Activated CD8-positive, alpha-beta T cell treated with anti-CD3 and anti-CD28 coated beads for 36 hours (primary cell): ENCODE data around the gene HACD1. TPM values are rescaled to one million over a fixed set of nuclear protein-coding genes. Genes with fewer than 3 reads are reported as not detected.

Experiments
- ATAC-seq: fragments of 200-7000 bp; cut with Tn5 transposase; one replicate; pipeline ENCODE4 v1.10.0; 2021; ENCODE audit warnings: mild to moderate bottlenecking, moderate library complexity
- CTCF ChIA-PET: fragments of 350-600 bp; sonication (Branson Sonifier 250); formaldehyde crosslinking; loops from one replicate; lab custom pipeline; 2021; ENCODE audit warnings: antibody characterized with exemption; lab: Charles Lee
- POLR2A ChIA-PET: fragments of 350-600 bp; sonication (Branson Sonifier 250); formaldehyde crosslinking; loops from one replicate; lab custom pipeline; 2021; ENCODE audit warnings: antibody characterized with exemption; lab: Charles Lee
- DNase-seq: peaks from one replicate; pipeline ENCODE4 v3.0.0-alpha.2; 2020
- H3K27ac Mint-ChIP-seq: one replicate; pipeline ENCODE4 v1.8.0; 2021; ENCODE audit warnings: mild to moderate bottlenecking, mixed read lengths
- H3K27me3 Mint-ChIP-seq: one replicate; pipeline ENCODE4 v1.8.0; 2021; ENCODE audit warnings: mixed read lengths
- H3K36me3 Mint-ChIP-seq: one replicate; pipeline ENCODE4 v1.8.0; 2021; ENCODE audit warnings: low read depth, mixed read lengths
- H3K4me1 Mint-ChIP-seq: one replicate; pipeline ENCODE4 v1.8.0; 2021; ENCODE audit warnings: low read depth, mixed read lengths
- H3K4me3 Mint-ChIP-seq: one replicate; pipeline ENCODE4 v1.8.0; 2021; ENCODE audit warnings: mild to moderate bottlenecking, moderate library complexity, mixed read lengths
- H3K9me3 Mint-ChIP-seq: one replicate; pipeline ENCODE4 v1.8.0; 2021; ENCODE audit warnings: mixed read lengths
- CTCF ChIP-seq: fragments of 200-600 bp; IDR thresholded peaks from one replicate; pipeline ENCODE4 v1.8.0; 2022; ENCODE audit warnings: antibody characterized with exemption, mild to moderate bottlenecking
- intact Hi-C: fragments of 100-400 bp; cut with micrococcal nuclease; formaldehyde crosslinking; loops from one replicate; pipeline ENCODE4 v1.10.0; 2022
- total RNA-seq, 2 experiments: library from RNA; stranded (reverse); gene quantifications; one replicate each; pipeline ENCODE4 v1.2.3, GENCODE V29; 2021

HACD1 gene
- total RNA-seq, 2 experiments from 2014 or later: 2.6 to 2.8 TPM

DNA sequence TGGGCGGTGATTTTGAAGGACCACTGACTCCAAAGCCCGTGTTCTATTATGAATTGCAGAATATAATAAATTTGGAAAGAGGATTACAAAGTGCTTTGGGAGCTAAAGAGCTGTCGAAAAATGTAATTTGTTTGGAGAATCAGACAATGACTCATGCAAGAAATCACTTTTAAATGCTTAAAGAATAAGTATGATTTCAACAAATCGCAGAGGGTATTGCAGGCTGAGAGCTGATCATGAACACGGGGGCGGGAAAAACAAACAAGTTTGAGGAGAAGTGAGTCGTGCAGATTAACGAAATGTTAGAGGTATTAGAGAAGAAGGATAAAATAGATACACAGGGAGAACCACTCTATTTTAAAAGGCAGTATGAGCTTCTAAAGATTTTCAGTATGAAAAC is 4.9 kb upstream of the HACD1 start:
- no peaks in the 10 kb centered on the region for H3K36me3 Mint-ChIP-seq
- H3K4me3 Mint-ChIP-seq: no peak overlapping the region
- no peak for TF ChIP-seq CTCF
- no peak overlapping the region for H3K27ac Mint-ChIP-seq
- ChIA-PET POLR2A (no interaction called here), CTCF (interaction anchor here (0.8 to 3.4 kb wide), 4 partner anchors 22 to 122 kb away, joined by 3 to 10 read pairs (median 4); partner anchors contain the start of gene STAM)
- no peak for ATAC-seq
- peaks cover 4% of the 10 kb centered on the region for H3K4me1 Mint-ChIP-seq
- DNase-seq: no peak
- intact Hi-C loops: no loop called here
- H3K27me3 Mint-ChIP-seq: peaks cover 15% of the 10 kb centered on the region
- no peaks in the 10 kb centered on the region for H3K9me3 Mint-ChIP-seq

- peaks cover 4% of the 10 kb centered on the region for H3K4me1 Mint-ChIP-seq
- H3K9me3 Mint-ChIP-seq: no peaks in the 10 kb centered on the region
- ATAC-seq: peak; percentile 45
- peak overlapping the region; percentile 56 for H3K4me3 Mint-ChIP-seq
- H3K36me3 Mint-ChIP-seq: no peaks in the 10 kb centered on the region
- peak; percentile 56 for DNase-seq
- ChIA-PET CTCF (interaction anchor here (1.0 to 2.6 kb wide), 4 partner anchors 11 to 121 kb away, joined by 5 to 13 read pairs (median 6); no protein-coding TSS in a partner anchor), POLR2A (interaction anchor here (0.7 to 1.5 kb wide), 3 partner anchors 27 to 57 kb away, joined by 3 to 6 read pairs (median 3); partner anchors contain the start of gene STAM)
- no peak for TF ChIP-seq CTCF
- peaks cover 12% of the 10 kb centered on the region for H3K27me3 Mint-ChIP-seq
- no peak overlapping the region for H3K27ac Mint-ChIP-seq
- intact Hi-C loops: no loop called here
These were observed 657 bp downstream of the HACD1 start for GRCh38 chr10:17616403-17617030.

DNA sequence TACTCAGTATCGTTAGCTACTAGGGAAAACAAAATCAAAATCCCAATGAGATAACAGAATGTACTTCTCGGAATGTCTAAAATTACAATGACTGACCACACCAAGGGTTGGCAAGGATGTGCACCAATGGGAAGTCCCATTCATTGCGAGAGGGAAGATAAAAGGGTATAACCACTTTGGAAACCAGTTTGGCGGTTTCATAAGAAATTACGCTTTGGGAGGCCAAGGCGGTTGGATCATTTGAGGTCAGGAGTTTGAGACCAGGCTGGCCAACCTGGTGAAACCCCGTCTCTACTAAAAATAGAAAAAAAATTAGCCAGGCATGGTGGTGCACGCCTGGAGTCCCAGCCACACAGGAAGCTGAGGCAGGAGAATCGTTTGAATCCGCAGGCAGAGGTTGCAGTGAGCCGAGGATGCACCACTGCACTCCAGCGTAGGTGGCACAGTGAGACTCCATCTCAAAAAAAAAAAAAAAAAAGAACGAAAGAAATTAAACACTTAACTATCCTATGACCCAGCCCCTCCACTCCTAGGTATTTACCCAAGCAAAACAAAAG is 7.6 kb downstream of the HACD1 start:
- POLR2A ChIA-PET: no interaction called here
- Mint-ChIP-seq H3K4me1 (peaks cover 2% of the 10 kb centered on the region), H3K27me3 (peaks cover 1% of the 10 kb centered on the region), H3K9me3 (no peaks in the 10 kb centered on the region), H3K27ac (no peak overlapping the region), H3K4me3 (no peak overlapping the region), H3K36me3 (no peaks in the 10 kb centered on the region)
- no peak for DNase-seq
- CTCF ChIA-PET: interaction anchor here (1.2 to 2.0 kb wide), 6 partner anchors 8 to 135 kb away, joined by 3 to 8 read pairs (median 5); partner anchors contain the start of gene HACD1
- no peak for TF ChIP-seq CTCF
- intact Hi-C loops: loop anchor here (5.0 to 10.0 kb wide), 2 partner anchors 493 to 605 kb away; no protein-coding TSS in a partner anchor
- ATAC-seq: no peak

GRCh38 chr10:17607603-17608332 is 9.4 kb downstream of the HACD1 start:
- peak; percentile 86 for ATAC-seq
- H3K27me3 Mint-ChIP-seq: peaks cover 1% of the 10 kb centered on the region
- CTCF ChIA-PET: interaction anchor here (0.6 to 2.0 kb wide), 9 partner anchors 11 to 137 kb away, joined by 3 to 8 read pairs (median 4); no protein-coding TSS in a partner anchor

More at GRCh38 chr10:17607603-17608332, 9.4 kb downstream of the HACD1 start:
- H3K4me1 Mint-ChIP-seq: peaks cover 2% of the 10 kb centered on the region
- no peaks in the 10 kb centered on the region for H3K9me3 Mint-ChIP-seq
- H3K4me3 Mint-ChIP-seq: no peak overlapping the region
- H3K27ac Mint-ChIP-seq: no peak overlapping the region
- peak; percentile 87 for TF ChIP-seq CTCF
- H3K36me3 Mint-ChIP-seq: no peaks in the 10 kb centered on the region
- no peak for DNase-seq
- POLR2A ChIA-PET: no interaction called here
- intact Hi-C loops: loop anchor here (2.0 to 10.0 kb wide), 3 partner anchors 137 to 607 kb away; no protein-coding TSS in a partner anchor
